Forelimb muscle (tissue), 1 donor: ENCODE results near the gene PPP1R14B. TPM values are rescaled to one million over a fixed set of nuclear protein-coding genes. Genes with fewer than 3 reads are reported as not detected.

Experiments
- DNase-seq: peaks from one replicate; pipeline ENCODE4 v3.0.0-alpha.2; 2013; ENCODE audit warnings: low read depth
- polyA plus RNA-seq: library from polyadenylated mRNA; unstranded; fragments of 120-200 nt; gene quantifications from one replicate; pipeline ENCODE4 v1.2.1, GENCODE V29; 2013; ENCODE audit not compliant: insufficient read length

Gene PPP1R14B
- polyA plus RNA-seq, 1 donor: 192 TPM

GRCh38 chr11:64281957-64282770 is 35.4 kb upstream of the PPP1R14B start:
- no peak for DNase-seq

- no peak for DNase-seq
These were observed 31.9 kb upstream of the PPP1R14B start for GRCh38 chr11:64278576-64279190.

GRCh38 chr11:64276653-64277431 is 30.1 kb upstream of the PPP1R14B start:
- no peak for DNase-seq

- no peak for DNase-seq
These were observed 29.1 kb upstream of the PPP1R14B start for GRCh38 chr11:64275841-64276240.

- DNase-seq: no peak
These were observed 28.5 kb upstream of the PPP1R14B start for GRCh38 chr11:64275031-64275800.

GRCh38 chr11:64269540-64270220 is 22.9 kb upstream of the PPP1R14B start:
- peak; percentile 99 for DNase-seq

- DNase-seq: no peak
These were observed 22.3 kb upstream of the PPP1R14B start for GRCh38 chr11:64268893-64269539.

GRCh38 chr11:64268025-64268892 is 21.5 kb upstream of the PPP1R14B start:
- DNase-seq: no peak

- no peak for DNase-seq
These were observed 20.6 kb upstream of the PPP1R14B start for GRCh38 chr11:64267207-64267945.

- DNase-seq: no peak
These were observed 19.6 kb upstream of the PPP1R14B start for GRCh38 chr11:64266339-64266738.

GRCh38 chr11:64265176-64266160 is 18.7 kb upstream of the PPP1R14B start:
- no peak for DNase-seq

- no peak for DNase-seq
These were observed 17.7 kb upstream of the PPP1R14B start for GRCh38 chr11:64264371-64264852.

- no peak for DNase-seq
These were observed 17.2 kb upstream of the PPP1R14B start for GRCh38 chr11:64263947-64264317.

GRCh38 chr11:64263021-64263946 is 16.5 kb upstream of the PPP1R14B start:
- no peak for DNase-seq

- DNase-seq: no peak
These were observed 15.7 kb upstream of the PPP1R14B start for GRCh38 chr11:64262271-64263002.
